Spleen (tissue), 7 donors: ENCODE results near the gene DTX1.

Experiments used
- CTCF ChIP-seq, 11 experiments: fragments of 200-600 bp in 7 of 11; fragments of 450-650 bp in 4 of 11; sonication (generic) in 4 of 11; IDR thresholded peaks in 8 of 11; conservative IDR thresholded peaks in 3 of 11; 1 replicate in 7 of 11; 2 replicates in 4 of 11; pipeline versions ENCODE4 v1.4.0 to v1.8.0; 2016 to 2021; ENCODE audit warnings: antibody characterized with exemption in 11 of 11, inconsistent platforms in 4 of 11, mild to moderate bottlenecking in 1 of 11
- POLR2A ChIP-seq, 3 donors: fragments of 450-650 bp; IDR thresholded peaks; one replicate each; pipeline ENCODE4 v1.5.1; 2017; ENCODE audit warnings: antibody characterized with exemption in 3 of 3, mild to moderate bottlenecking in 1 of 3
- POLR2AphosphoS5 ChIP-seq, 3 donors: sonication (generic); formaldehyde crosslinking; IDR thresholded peaks; one replicate each; pipeline ENCODE4 v1.5.1; 2017; ENCODE audit warnings: antibody characterized with exemption in 3 of 3
- donor health status: DM: no; HTN: no; CAD: no; lungs with moderate emphysema.
- donor health status: DM: no; HTN: no; CAD: no.
- donor health status: DM: no; HTN: no; CAD: no.

- TF ChIP-seq POLR2A (IDR thresholded peaks at IDR 0.05): no peak
- no peak for TF ChIP-seq CTCF (IDR thresholded peaks at IDR 0.05 in 8 of 11, conservative IDR thresholded peaks at IDR 0.05 in 3 of 11)
- no peak for TF ChIP-seq POLR2AphosphoS5 (IDR thresholded peaks at IDR 0.05)
These were observed 4.2 kb upstream of the DTX1 start for GRCh38 chr12:113052326-113052725.
